Thyroid gland (tissue), 4 donors: ENCODE data around the gene NUDT3. TPM values are rescaled to one million over a fixed set of nuclear protein-coding genes. Genes with fewer than 3 reads are reported as not detected.

ENCODE experiments used
- DNase-seq, 2 donors: peaks; one replicate each; pipeline ENCODE4 v3.0.0-alpha.2; 2019
- H3K27ac ChIP-seq, 3 donors: fragments of 200-600 bp; sonication (generic); 1 replicate in 2 of 3; 2 replicates in 1 of 3; pipeline ENCODE4 v1.5.1; 2016 to 2019; ENCODE audit warnings: mild to moderate bottlenecking in 1 of 3, moderate library complexity in 1 of 3
- H3K27me3 ChIP-seq: fragments of 200-600 bp; sonication (generic); one replicate; pipeline ENCODE4 v1.5.1; 2019
- H3K36me3 ChIP-seq, 2 donors: fragments of 200-600 bp; sonication (generic); one replicate each; pipeline ENCODE4 v1.5.1; 2016 to 2019
- H3K4me1 ChIP-seq, 2 donors: fragments of 200-600 bp; sonication (generic); one replicate each; pipeline ENCODE4 v1.5.1; 2017 to 2019
- H3K4me3 ChIP-seq, 3 donors: fragments of 200-600 bp; sonication (generic); replicated peaks in 1 of 3; 1 replicate in 2 of 3; 2 replicates in 1 of 3; pipeline ENCODE4 v1.5.1; 2016; ENCODE audit warnings: mild to moderate bottlenecking in 1 of 3
- H3K9me3 ChIP-seq: fragments of 200-600 bp; sonication (generic); one replicate; pipeline ENCODE4 v1.5.1; 2017
- CTCF ChIP-seq, 6 experiments: fragments of 200-600 bp in 3 of 6; fragments of 450-650 bp in 3 of 6; sonication (generic) in 3 of 6; IDR thresholded peaks; one replicate each; pipeline ENCODE4 v1.5.1; 2016 to 2019; ENCODE audit warnings: antibody characterized with exemption in 6 of 6, mild to moderate bottlenecking in 2 of 6, inconsistent platforms in 1 of 6, moderate library complexity in 1 of 6
- POLR2A ChIP-seq, 2 donors: fragments of 450-650 bp; IDR thresholded peaks; one replicate each; pipeline ENCODE4 v1.6.1; 2017; ENCODE audit warnings: antibody characterized with exemption in 2 of 2, mild to moderate bottlenecking in 2 of 2, moderate library complexity in 1 of 2
- WGBS, 2 donors: methylation state at CpG; one replicate each; pipeline ENCODE4 v1.1.5; 2017; 5-methylcytosine and 5-hydroxymethylcytosine counted together
- intact Hi-C: fragments of 100-400 bp; cut with DNase I; formaldehyde crosslinking; loops from one replicate; pipeline ENCODE4 v1.15.1; 2023
- total RNA-seq, 4 donors: library from RNA; depleted of rRNA; stranded (reverse); fragments of >200 nt; gene quantifications; one replicate each; pipeline ENCODE4 v1.2.3, GENCODE V29; 2016

The NUDT3 gene
- total RNA-seq, 4 donors from 2014 or later, result 68.1 to 98.9 (median 75.5) TPM

GRCh38 chr6:34323300-34323699 is 69.2 kb downstream of the NUDT3 start:
- 95% methylated on average over 6 of the region's 6 CpGs for WGBS, 2 donors
- Histone ChIP-seq H3K9me3 (no peaks in the 10 kb centered on the region), H3K27me3 (no peaks in the 10 kb centered on the region), H3K27ac (no peak overlapping the region), H3K4me1 (peaks cover 8 to 37% of the 10 kb centered on the region in 2 donors), H3K4me3 (no peak overlapping the region), H3K36me3 (no peaks in the 10 kb centered on the region)
- intact Hi-C loops, result loop anchor here (10.0 kb wide), 1 partner anchor 52 kb away; no protein-coding TSS in a partner anchor
- no peak for DNase-seq
- TF ChIP-seq POLR2A (IDR thresholded peaks at IDR 0.05) (no peak), CTCF (IDR thresholded peaks at IDR 0.05) (no peak)

- 98 to 100% methylated on average over 1 of the region's 1 CpG for WGBS, 2 donors
- Histone ChIP-seq H3K4me3 (no peak overlapping the region), H3K27me3 (no peaks in the 10 kb centered on the region), H3K4me1 (peaks cover 8 to 37% of the 10 kb centered on the region in 2 donors), H3K27ac (no peak overlapping the region), H3K9me3 (no peaks in the 10 kb centered on the region), H3K36me3 (no peaks in the 10 kb centered on the region)
- TF ChIP-seq POLR2A (IDR thresholded peaks at IDR 0.05) (no peak), CTCF (IDR thresholded peaks at IDR 0.05) (no peak)
- DNase-seq, result no peak
- intact Hi-C loops, result loop anchor here (10.0 kb wide), 1 partner anchor 52 kb away; no protein-coding TSS in a partner anchor
These were observed 69.7 kb downstream of the NUDT3 start for GRCh38 chr6:34322732-34323131.

GRCh38 chr6:34321821-34322220 is 70.6 kb downstream of the NUDT3 start:
- no peak for TF ChIP-seq CTCF (IDR thresholded peaks at IDR 0.05)
- no peak for TF ChIP-seq POLR2A (IDR thresholded peaks at IDR 0.05)
- H3K4me3 ChIP-seq, result no peak overlapping the region
- peaks cover 11 to 43% of the 10 kb centered on the region in 2 donors for H3K4me1 ChIP-seq
- WGBS, 2 donors, result 87 to 88% methylated on average over 5 of the region's 5 CpGs
- DNase-seq, result no peak
- H3K27me3 ChIP-seq, result no peaks in the 10 kb centered on the region
- no peak overlapping the region for H3K27ac ChIP-seq
- no peaks in the 10 kb centered on the region for H3K36me3 ChIP-seq
- intact Hi-C loops, result loop anchor here (10.0 kb wide), 1 partner anchor 53 kb away; no protein-coding TSS in a partner anchor
- no peaks in the 10 kb centered on the region for H3K9me3 ChIP-seq

GRCh38 chr6:34319471-34319885 is 73.0 kb downstream of the NUDT3 start:
- no peak for DNase-seq
- intact Hi-C loops, result no loop called here
- peak overlapping the region in 2 of 3 donors; percentile 51 to 53 for H3K27ac ChIP-seq
- H3K4me1 ChIP-seq, result peaks cover 16 to 46% of the 10 kb centered on the region in 2 donors
- H3K36me3 ChIP-seq, result no peaks in the 10 kb centered on the region
- no peak for TF ChIP-seq POLR2A (IDR thresholded peaks at IDR 0.05)
- TF ChIP-seq CTCF (IDR thresholded peaks at IDR 0.05), result no peak
- no peak overlapping the region for H3K4me3 ChIP-seq
- H3K27me3 ChIP-seq, result no peaks in the 10 kb centered on the region
- no peaks in the 10 kb centered on the region for H3K9me3 ChIP-seq
- 62 to 74% methylated on average over 4 of the region's 4 CpGs for WGBS, 2 donors

- H3K4me1 ChIP-seq, result peaks cover 16 to 43% of the 10 kb centered on the region in 2 donors
- H3K36me3 ChIP-seq, result no peaks in the 10 kb centered on the region
- 76 to 86% methylated on average over 4 of the region's 4 CpGs for WGBS, 2 donors
- no peaks in the 10 kb centered on the region for H3K9me3 ChIP-seq
- H3K4me3 ChIP-seq, result no peak overlapping the region
- TF ChIP-seq POLR2A (IDR thresholded peaks at IDR 0.05) (no peak), CTCF (IDR thresholded peaks at IDR 0.05) (no peak)
- no peak for DNase-seq
- intact Hi-C loops, result no loop called here
- H3K27ac ChIP-seq, result peak overlapping the region in 2 of 3 donors; percentile 51 to 53
- no peaks in the 10 kb centered on the region for H3K27me3 ChIP-seq
These were observed 73.7 kb downstream of the NUDT3 start for GRCh38 chr6:34318499-34319470.
